CD4-positive, alpha-beta T cell treated with Interleukin-4 for 4 hours (primary cell): ENCODE results near the gene FOLR2.
"Not testable (repeated sequence)": the region's sequence is repeated elsewhere in the genome, so short reads cannot be mapped to it uniquely, and the experiment has no call there.

Experiments used
- DNase-seq: peaks from one replicate; pipeline ENCODE4 v3.0.0-alpha.2; 2020

Gene FOLR2

GRCh38 chr11:72216638-72217037 is at the start of gene FOLR2:
Gene FOLR2, plus strand, starts transcription at chr11:72216794. Its CDS starts 1,791 bp downstream, at chr11:72218585.
- DNase-seq, result no peak

- not testable (repeated sequence) for DNase-seq
These were observed 47.5 kb upstream of the FOLR2 start for GRCh38 chr11:72169046-72169555.

GRCh38 chr11:72169754-72170153 is 46.8 kb upstream of the FOLR2 start:
- DNase-seq, result not testable (repeated sequence)

- not testable (repeated sequence) for DNase-seq
These were observed 44.6 kb upstream of the FOLR2 start for GRCh38 chr11:72172043-72172442.

DNA sequence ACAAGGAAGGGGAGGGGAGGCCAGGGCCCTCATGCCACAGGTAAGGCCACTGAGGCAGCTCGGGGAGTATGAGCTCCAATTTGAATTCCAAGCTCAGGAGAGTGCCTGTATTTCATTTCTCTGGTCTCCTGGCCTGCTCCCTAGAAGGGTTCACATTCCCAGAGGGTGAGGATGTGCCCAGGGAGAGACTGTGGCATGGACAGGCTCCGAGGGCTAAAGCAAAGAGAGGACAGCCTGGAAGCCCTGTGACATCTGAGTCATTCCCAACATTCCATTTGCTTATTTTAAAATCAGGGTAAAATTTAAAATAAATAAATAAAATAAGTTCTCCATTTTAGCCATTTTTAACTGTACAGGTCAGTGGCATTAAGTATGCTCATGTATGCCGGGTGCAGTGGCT is 43.3 kb upstream of the FOLR2 start:
- no peak for DNase-seq

- no peak for DNase-seq
These were observed 42.1 kb upstream of the FOLR2 start for GRCh38 chr11:72174302-72175070.

DNA sequence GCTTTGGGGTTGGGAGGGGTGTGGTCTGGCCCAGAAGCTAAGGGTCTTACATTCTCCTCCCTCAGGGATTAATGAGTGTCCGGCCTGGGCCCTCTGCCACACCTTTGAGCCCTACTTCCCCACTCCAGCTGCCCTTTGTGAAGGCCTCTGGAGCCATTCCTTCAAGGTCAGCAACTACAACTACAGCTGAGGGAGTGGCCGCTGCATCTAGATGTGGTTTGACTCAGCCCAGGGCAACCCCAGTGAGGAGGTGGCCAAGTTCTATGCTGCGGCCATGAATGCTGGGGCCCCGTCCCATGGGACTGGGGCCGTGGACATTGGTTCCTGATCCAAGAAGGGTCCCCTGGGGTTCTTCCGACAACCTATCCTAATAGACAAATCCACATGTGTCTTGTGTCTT is 38.9 kb upstream of the FOLR2 start:
- DNase-seq, result no peak

DNA sequence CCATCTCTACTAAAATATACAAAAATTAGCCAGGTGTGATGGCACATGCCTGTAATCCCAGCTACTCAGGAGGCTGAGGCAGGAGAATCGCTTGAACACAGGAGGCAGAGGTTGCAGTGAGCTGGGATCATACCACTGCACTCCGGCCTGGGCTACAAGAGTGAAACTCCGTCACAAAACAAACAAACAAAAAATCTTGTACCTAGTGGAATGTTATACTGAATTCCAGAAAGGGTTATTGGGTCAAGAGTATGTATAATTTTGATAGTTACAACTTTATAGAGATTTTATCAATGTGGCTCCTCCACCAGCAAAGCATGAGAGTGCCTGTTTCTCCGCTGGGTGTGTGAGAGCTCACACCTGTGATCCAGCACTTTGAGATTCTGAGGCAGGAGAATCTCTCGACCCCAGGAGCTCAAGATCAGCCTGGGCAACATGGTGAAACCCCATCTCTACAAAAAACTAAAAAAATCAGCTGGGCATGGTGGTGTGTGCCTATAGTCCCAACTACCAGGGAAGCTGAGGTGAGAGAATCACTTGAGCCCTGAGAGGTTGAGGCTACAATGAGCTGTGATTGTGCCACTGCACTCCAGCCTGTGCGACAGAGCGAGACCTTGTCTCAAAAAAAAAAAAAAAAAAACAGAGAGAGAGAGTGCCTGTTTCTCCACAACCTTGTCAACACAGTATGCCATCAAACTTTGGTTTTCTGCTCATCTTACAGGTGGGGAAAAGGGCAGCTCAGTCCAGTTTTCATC is 37.4 kb upstream of the FOLR2 start:
- no peak for DNase-seq

GRCh38 chr11:72179804-72180396 is 36.7 kb upstream of the FOLR2 start:
- no peak for DNase-seq

GRCh38 chr11:72180892-72181552 is 35.6 kb upstream of the FOLR2 start:
- not testable (repeated sequence) for DNase-seq

DNA sequence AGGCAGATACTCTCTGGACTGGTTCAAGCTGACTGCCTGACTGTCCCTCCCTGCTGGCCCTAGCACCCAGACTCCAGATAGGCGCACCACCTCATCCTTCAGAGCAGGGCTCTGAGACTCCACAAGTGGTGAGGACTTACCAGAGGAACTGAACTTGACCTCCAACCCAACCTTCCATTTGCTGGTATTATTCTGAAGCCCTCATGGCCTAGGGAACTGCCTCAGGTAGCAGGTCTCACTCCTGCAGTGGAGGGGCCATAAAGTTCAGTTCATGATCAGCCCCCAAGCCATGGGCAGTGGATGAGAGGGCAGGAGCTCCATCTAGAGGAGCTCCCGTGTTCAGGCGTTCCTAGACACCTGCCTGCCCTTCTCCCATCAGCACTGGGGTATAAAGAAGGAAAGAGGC is 35.0 kb upstream of the FOLR2 start:
- DNase-seq, result not testable (repeated sequence)

DNA sequence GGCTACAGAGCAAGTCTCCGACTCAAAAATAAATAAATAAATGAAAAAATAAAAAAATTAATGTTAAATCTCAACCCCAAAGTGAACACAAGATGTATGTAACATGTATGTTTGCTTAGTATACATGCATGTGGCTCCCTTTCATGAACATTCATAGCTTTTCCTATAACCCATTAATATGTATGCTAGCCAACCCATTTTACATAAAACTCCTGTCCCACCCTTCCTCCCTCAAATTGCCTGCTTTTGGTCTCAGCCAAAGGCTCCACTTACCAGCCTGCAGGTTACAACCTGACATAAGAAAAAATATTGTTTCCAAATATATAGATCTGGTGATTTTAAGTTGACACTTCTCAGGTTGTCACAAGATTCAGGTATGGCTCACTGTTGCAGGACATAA is 28.3 kb upstream of the FOLR2 start:
- no peak for DNase-seq

DNA sequence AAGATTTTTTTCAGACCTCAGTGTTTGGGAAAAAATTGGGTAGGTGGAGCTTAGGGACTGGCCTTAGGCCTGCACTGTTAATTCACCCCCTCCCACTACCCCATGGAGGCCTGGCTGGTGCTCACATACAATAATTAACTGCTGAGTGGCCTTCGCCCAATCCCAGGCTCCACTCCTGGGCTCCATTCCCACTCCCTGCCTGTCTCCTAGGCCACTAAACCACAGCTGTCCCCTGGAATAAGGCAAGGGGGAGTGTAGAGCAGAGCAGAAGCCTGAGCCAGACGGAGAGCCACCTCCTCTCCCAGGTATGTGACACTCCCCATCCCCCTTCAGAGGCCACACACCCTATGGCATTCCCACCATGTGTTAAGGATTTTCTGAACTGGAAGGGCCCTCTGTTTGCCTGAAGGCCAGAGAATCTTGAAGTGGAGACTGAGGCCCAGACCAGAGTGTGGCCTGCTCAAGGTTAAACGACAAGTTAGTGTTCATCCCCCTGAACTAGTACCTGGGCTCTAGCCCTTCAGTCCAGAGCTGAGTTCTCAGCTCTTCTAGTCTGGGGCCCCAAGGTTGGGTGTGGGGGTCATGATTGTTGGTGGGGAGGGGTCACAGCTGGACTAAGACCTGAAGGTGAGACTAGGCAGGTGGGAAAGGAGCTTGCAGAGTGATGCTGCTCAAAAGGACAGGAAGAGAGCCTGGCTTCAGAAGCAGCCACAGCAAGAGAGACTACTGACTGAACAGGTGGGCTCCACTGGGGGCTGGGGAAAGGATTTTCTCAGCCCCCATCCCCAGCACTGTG is 26.9 kb upstream of the FOLR2 start:
- DNase-seq, result no peak

DNA sequence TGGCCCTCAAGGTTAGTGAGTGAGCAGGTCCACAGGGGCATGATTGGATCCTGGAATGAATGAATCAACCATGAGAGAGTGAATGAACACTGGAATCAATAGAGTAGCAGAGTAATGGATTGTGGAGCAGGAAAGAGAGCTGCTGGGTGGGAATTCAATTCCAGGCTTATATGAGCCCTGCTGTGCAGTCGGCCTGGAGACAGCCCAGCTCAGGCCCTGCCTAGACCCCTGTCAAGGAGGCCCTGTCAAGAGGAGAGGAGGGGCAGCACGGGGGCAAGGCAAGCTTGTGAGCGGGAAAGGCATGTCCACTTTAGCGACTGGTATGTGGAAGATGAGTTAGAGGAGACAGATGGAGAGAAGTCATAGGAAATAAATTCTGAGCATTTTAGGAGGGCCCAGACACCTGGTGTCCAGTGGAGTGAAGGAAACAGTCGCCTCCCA is 25.9 kb upstream of the FOLR2 start:
- no peak for DNase-seq

- no peak for DNase-seq
These were observed 24.6 kb upstream of the FOLR2 start, which contains the start of gene FOLR1 for GRCh38 chr11:72191961-72192381. Gene FOLR1, plus strand, starts transcription at chr11:72192140. Its CDS starts 34 bp downstream, at chr11:72192174.

DNA sequence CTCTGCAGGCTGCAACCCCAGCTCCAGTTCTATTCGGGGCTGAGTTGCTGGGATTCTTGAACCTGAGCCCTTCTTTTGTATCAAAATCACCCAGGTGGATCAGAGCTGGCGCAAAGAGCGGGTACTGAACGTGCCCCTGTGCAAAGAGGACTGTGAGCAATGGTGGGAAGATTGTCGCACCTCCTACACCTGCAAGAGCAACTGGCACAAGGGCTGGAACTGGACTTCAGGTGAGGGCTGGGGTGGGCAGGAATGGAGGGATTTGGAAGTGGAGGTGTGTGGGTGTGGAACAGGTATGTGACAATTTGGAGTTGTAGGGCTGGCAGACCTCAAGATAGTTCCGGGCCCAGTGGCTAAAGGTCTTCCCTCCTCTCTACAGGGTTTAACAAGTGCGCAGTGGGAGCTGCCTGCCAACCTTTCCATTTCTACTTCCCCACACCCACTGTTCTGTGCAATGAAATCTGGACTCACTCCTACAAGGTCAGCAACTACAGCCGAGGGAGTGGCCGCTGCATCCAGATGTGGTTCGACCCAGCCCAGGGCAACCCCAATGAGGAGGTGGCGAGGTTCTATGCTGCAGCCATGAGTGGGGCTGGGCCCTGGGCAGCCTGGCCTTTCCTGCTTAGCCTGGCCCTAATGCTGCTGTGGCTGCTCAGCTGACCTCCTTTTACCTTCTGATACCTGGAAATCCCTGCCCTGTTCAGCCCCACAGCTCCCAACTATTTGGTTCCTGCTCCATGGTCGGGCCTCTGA is 20.9 kb upstream of the FOLR2 start:
- no peak for DNase-seq

- not testable (repeated sequence) for DNase-seq
These were observed 15.1 kb upstream of the FOLR2 start for GRCh38 chr11:72201445-72201844.

GRCh38 chr11:72202571-72202970 is 14.0 kb upstream of the FOLR2 start:
- no peak for DNase-seq

- no peak for DNase-seq
These were observed 13.4 kb upstream of the FOLR2 start for GRCh38 chr11:72203163-72203562.

- no peak for DNase-seq
These were observed 11.7 kb upstream of the FOLR2 start for GRCh38 chr11:72204886-72205285.

GRCh38 chr11:72206794-72207193 is 9.8 kb upstream of the FOLR2 start:
- not testable (repeated sequence) for DNase-seq
